Measurements from ENCODE around the gene GCN1. TPM values are rescaled to one million over a fixed set of nuclear protein-coding genes. Genes with fewer than 3 reads are reported as not detected.

Gene GCN1
- total and polyA plus RNA-seq, 2 donors (not counting 3 experiments of a cell fraction or from before 2014, with no cell fraction given), result 30.1 to 101 TPM

DNA sequence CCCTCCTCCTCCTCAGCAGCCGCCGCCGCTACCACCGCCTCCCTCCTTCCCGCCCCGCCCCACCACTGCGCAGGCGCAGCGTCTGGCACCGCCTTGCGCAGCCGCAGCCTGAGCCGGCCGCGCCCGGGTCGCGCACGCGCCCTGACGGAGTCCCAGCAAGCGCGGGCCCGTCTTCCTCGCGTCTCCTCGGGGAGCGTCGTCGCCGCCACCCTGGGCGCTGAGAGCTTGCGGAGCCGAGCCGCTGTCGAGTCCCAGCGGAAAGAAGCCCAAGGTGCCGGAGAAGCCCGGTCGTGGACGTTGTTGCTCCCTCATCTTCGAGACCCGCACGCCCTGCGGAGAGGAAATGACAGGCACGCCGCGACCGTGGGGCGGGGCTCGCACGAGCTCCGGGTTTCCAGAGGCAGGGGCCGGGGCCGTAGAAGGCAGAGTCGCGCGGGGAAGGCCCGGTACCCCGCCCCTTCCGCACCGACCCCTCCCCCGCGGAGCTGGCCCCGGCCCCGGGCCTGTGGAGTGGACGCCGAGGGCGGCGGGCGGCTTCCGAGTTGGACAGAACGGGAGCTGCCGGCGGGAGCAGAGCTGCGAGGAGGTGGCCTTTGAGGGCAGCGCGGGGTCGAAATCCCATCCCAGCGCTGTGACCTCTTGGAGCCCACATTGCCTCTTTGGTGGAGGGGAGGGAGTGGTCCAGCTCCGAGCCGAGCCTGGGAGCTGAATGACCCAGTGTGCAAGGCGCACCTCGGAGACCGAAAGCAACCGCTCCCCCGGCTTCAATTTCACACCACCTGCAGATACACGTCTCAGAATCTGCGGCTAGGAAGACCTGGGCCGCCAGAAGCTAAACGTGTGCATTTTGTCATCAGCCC, 77.5 kb downstream of the GCN1 start:
- no peak for TF ChIP-seq FOS (IDR thresholded peaks at IDR 0.05; ENCODE audit: borderline replicate concordance, insufficient read depth, low read length)
- TF ChIP-seq JUN (IDR thresholded peaks at IDR 0.05; ENCODE audit: borderline replicate concordance, insufficient read depth, insufficient read length, low read depth), result no peak
- TF ChIP-seq, protein P1, sequence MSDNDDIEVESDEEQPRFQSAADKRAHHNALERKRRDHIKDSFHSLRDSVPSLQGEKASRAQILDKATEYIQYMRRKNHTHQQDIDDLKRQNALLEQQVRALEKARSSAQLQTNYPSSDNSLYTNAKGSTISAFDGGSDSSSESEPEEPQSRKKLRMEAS (IDR thresholded peaks at IDR 0.05; ENCODE audit: insufficient read depth, insufficient read length), result no peak
- no peak for TF ChIP-seq GATA2 (IDR thresholded peaks at IDR 0.05; ENCODE audit: insufficient read depth, insufficient read length, low read depth, low read length)
- peak; percentile 93 for TF ChIP-seq POLR2AphosphoS5 (IDR thresholded peaks at IDR 0.05; ENCODE audit: insufficient read depth, low read depth, low read length)
- TF ChIP-seq POLR2A (IDR thresholded peaks at IDR 0.05; ENCODE audit: low read depth, low read length), result peak; percentile 88
- Histone ChIP-seq H3K4me1 (ENCODE audit: control insufficient read depth, extremely low read depth, insufficient read depth, low read length) (peaks cover 29% of the 10 kb centered on the region), H3K36me3 (ENCODE audit: control insufficient read depth in 2 of 2, extremely low read depth in 1 of 2, insufficient read depth in 2 of 2, low read length in 2 of 2) (no peaks in the 10 kb centered on the region), H3K27ac (ENCODE audit: insufficient read depth, low read depth, low read length) (peak overlapping the region; percentile 48), H3K9me3 (replicated peaks; ENCODE audit: control insufficient read depth, insufficient read depth, low read length) (no peaks in the 10 kb centered on the region), H4K20me1 (replicated peaks; ENCODE audit: control insufficient read depth, extremely low read depth, insufficient read depth, low read length) (no peaks in the 10 kb centered on the region), H3K9me1 (replicated peaks; ENCODE audit: control insufficient read depth, extremely low read depth, insufficient read depth, low read length) (no peaks in the 10 kb centered on the region), H3K79me2 (ENCODE audit: control insufficient read depth, insufficient read depth, low read length) (peaks cover 44% of the 10 kb centered on the region), H3K4me2 (ENCODE audit: insufficient read depth, low read length) (peak overlapping the region; percentile 60), H3K4me3 (replicated peaks in 1 of 3; ENCODE audit: insufficient read depth in 1 of 3, low read depth in 1 of 3, low read length in 3 of 3) (peak overlapping the region; percentile 49 to 72 (median 63)), H3K27me3 (ENCODE audit: control insufficient read depth in 2 of 2, insufficient read depth in 2 of 2, low read length in 2 of 2) (no peaks in the 10 kb centered on the region), H3K9ac (replicated peaks; ENCODE audit: extremely low read depth, insufficient read depth, low read length) (peak overlapping the region; percentile 79), H2AFZ (ENCODE audit: low read depth, low read length) (peak overlapping the region; percentile 18)
- dilution Hi-C loops (cut with MboI; ENCODE audit: extremely low pct_ligation_motif_present, low sequenced_read_pairs) (no loop called here), intact Hi-C loops (cut with micrococcal nuclease) (loop anchor here (1.0 kb wide), 2 partner anchors 30 to 84 kb away; partner anchors contain the start of gene RPLP0)
- no TSS peak for BruUV-seq (replicated peaks)
- peak; percentile 96 for DNase-seq (ENCODE audit: low read depth, low spot score)
- CTCF ChIA-PET, result interaction anchor here (1.4 to 3.8 kb wide), 4 partner anchors 10 to 84 kb away, joined by 3 to 20 read pairs (median 6); partner anchors contain the start of gene RPLP0
- FAIRE-seq, result peak; percentile 21
- POLR2A ChIA-PET, result interaction anchor here (1.4 to 4.4 kb wide), 3 partner anchors 83 to 174 kb away, joined by 4 to 25 read pairs (median 20); partner anchors contain the start of genes RNU4-2 and RPLP0

Data from endothelial cell of umbilical vein (primary cell).